ENCODE measurements around the gene ADM2.

ADM2 gene

GRCh38 chr22:50445880-50446707 lies 35.2 kb upstream of the ADM2 start:
- DNase-seq: no peak

GRCh38 chr22:50446708-50447575 lies 34.4 kb upstream of the ADM2 start:
- DNase-seq: no peak

GRCh38 chr22:50447576-50448551 lies 33.5 kb upstream of the ADM2 start:
- DNase-seq: no peak

DNA sequence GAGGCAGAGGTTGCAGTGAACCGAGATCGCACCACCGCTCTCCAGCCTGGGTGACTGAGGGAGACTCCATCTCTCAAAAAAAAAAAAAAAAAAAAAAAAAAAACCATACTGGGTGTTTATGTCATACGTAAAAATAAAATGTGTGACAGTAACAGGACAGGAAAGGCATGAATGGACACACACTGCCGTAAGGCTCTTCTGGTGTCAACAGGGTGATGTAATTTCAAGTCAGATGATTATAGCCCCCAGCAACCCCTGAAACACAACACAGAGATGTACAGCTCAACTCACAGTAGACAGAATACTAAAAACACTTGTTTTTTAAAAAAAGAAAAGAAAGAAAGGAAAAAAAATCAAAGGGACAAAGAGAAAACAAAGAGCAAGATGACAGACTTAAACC lies 28.7 kb upstream of the ADM2 start:
- no peak for DNase-seq

DNA sequence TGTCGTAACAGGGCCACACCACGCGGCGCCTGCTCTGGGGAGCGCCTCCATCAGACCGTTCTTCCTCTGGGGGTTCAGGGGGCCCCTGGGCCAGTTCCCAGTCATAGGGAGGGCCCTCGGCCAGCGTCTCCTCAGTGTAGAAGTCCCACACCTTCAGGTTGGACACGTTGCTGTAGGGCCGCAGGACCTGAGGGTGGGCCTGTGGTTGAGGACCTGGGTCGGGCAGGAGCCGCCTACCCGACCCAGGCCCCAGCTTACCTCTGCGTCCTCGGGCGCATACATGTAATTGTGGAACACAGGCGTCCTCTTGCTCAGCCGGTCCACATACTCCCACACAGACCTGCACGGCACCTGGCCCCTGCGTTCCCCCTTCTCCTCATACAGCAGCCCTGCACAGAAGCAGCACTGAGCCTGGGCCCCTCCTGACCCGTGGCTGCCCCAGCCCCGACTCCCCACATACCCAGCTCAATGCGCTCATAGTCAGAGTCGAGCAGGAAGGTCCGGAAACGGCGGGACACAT lies 26.7 kb upstream of the ADM2 start:
- DNase-seq: no peak

DNA sequence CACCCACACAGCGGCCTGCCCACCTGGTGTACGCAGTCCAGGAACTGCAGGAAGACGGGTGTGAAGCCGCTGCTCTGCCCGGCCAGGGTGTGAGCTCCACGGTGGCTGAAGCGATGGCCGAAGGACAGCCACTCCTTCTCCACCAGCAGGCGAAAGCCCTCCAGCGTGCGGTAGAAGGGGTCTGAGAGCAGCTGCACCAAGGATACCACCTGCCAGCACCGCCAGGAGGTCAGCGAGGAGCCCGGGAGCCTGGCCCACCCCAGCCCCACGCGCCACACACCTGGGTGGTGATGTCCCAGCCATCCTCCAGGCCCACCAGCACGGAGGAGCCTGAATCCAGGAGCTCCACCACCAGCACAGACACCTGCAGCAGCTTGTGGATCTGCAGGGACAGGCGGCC lies 26.1 kb upstream of the ADM2 start:
- DNase-seq: no peak

- DNase-seq: no peak
Measured at GRCh38 chr22:50456026-50456425, 25.3 kb upstream of the ADM2 start.

- no peak for DNase-seq
Measured at GRCh38 chr22:50456466-50457234, 24.7 kb upstream of the ADM2 start.

- DNase-seq: no peak
Measured at GRCh38 chr22:50459016-50459415, 22.3 kb upstream of the ADM2 start.

GRCh38 chr22:50459496-50460140 lies 21.7 kb upstream of the ADM2 start:
- peak; percentile 17 for DNase-seq

DNA sequence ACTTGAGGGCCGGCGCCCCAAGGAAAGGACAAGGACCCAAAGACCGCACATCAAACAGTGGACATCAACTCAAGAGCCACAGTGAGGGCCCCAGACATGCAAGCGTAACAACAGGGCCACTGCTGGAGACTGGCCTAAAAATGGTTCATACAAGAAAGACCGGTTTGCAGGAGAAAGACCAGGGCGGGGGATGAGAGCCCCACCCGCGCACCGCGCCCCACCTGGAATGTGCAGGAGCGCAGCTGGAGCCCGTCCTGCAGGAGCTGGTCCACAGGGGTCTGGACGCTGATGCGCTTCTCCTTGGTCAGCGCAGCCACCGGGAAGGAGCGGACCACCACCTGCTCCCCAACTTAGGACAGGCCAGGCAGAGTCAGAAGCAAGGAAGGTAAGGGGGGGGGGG lies 20.4 kb upstream of the ADM2 start:
- no peak for DNase-seq

- DNase-seq: no peak
Measured at GRCh38 chr22:50461536-50461935, 19.8 kb upstream of the ADM2 start.

GRCh38 chr22:50461979-50462540 lies 19.3 kb upstream of the ADM2 start:
- DNase-seq: no peak

DNA sequence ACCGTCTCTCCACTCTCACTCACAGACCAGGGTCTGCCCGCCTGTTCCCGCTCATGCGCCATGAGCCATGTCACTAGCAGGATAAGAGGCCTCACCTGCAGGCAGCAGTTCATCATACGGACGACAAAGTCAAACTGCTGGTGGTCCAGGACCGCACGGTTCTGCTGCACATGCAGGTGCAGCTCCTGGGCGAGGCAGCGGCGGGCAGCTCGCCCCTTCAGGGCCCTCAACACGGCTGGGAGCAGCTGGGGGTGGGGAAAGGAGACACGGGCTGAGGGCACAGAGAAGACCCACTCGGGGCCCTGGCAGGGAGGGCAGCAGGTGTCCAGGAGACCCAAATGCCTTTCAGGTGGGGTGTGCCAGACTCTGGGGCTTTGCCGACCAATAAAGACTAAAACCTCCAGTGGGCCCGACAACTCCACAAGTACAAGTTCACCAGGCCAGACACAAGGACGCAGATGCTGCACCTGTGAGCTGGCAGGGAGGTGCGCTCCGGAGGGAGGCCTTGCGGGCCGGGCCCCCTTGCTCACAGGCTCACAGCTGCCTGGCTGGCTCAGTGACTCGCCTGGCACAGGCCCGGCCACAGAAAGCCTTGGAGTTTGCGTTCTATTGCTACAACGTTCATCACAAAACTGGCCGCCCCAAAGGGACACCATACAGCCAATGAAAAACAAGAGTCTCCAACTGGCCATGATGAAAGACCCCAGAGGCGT lies 18.0 kb upstream of the ADM2 start:
- no peak for DNase-seq

DNA sequence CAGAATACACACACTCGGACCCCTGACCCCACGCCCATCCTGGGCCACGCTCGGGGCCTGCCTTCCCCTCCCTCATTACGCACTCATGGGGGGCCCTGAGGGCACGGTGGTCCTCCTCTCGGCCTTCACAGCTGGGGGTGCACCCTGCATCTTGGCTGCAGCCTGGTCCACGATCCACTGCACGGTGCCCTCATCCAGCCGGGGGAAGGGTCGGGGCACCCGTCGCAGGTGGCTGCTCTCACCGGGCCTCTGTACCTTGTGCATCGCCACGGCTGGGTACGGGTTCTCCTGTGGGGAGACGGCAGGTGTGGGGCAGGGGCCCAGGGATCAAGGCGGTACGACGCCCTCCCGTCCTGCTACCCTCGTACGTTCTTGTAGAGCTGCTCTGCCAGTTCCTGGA lies 16.9 kb upstream of the ADM2 start:
- no peak for DNase-seq

DNA sequence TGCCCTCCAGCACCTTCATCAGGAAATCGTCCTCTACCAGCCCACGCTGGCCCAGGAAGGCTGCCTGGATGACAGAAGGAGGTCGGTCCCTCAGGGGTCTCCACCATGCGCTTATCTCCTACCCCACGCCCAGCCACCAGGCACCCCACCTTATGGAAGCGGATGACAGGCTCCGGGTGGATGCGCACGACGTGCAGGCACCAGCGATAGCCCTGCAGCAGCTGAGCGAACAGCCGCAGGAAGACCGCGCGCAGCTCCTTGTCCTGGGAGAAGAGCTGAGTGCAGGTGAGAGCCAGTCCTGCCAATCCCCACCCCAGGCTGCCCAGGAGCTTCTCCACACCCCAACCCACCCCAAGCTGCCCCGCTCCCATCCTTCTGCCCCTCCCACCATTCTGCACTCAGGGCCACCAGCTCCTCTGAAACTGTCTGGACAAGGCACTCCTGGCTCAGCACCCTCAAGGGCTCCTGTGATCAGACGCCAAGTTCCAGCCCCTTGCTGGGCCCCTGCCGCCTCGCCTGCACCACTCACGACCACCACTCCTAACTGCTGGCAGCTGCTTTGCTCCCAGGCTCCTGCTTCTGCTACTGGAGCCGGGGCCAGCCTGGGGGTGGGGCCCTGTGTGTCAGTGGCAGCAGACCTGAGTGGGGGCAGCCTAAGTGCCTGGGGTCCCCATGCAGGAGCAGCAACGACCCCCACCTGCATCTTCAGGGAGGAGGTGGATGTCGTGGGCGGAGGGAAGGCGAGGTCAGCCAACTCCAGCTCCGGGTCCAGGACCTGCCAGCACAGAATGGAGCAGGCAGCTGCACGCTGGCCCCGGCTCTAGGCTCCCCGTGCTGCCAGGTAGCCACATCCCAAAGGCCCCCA lies 16.0 kb upstream of the ADM2 start:
- no peak for DNase-seq

GRCh38 chr22:50467341-50467740 lies 14.0 kb upstream of the ADM2 start:
- no peak for DNase-seq

- no peak for DNase-seq
Measured at GRCh38 chr22:50467773-50468440, 13.4 kb upstream of the ADM2 start.

DNA sequence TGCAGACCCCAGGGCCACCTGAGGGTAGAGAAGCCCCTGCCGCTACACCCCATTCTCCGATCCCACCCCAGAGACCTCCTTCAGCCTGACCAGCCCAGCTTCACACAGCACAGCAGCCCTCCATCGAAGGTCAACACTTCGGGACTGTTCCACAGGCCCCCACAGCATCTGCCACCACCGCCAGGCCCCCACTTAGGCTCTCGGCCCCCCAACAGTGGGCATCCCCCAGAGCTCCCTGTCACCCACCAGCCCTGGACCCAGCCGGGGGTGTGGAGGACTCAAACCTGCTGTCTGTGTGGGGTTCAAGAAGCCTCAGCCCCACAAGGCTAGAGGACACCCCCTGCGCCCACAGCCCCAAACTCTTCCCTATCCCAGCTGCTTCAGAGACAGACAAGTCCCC lies 12.7 kb upstream of the ADM2 start:
- no peak for DNase-seq

Measured in CD4-positive, alpha-beta T cell treated with Interleukin-12 subunit alpha and Interleukin-12 subunit beta, for 1 hour (primary cell).